OCI-LY3 (cell line): Measurements from ENCODE around the gene SLC35B2.
A peak's percentile ranks its signal among the peaks of the same experiment; 100 is the strongest.

Experiments
- H2AFZ ChIP-seq: fragments of 200-600, 300-600 bp; shearing (Covaris generic); 2 replicates; pipeline ENCODE4 v1.6.0; 2014; ENCODE audit warnings: antibody characterized with exemption, low read depth, low read length
- H3K27ac ChIP-seq: fragments of 200-600, 300-600 bp; sonication (generic); 2 replicates; pipeline ENCODE4 v1.5.1; 2014; ENCODE audit warnings: mild to moderate bottlenecking, low read length, moderate library complexity, mixed read lengths
- H3K27me3 ChIP-seq: fragments of 200-600, 300-600 bp; sonication (generic); 2 replicates; pipeline ENCODE4 v1.6.1; 2014; ENCODE audit warnings: low read depth, low read length, mixed read lengths
- H3K36me3 ChIP-seq: fragments of 200-600, 300-600 bp; sonication (generic); replicated peaks from 2 replicates; pipeline ENCODE3; 2014; ENCODE audit warnings: low read depth, low read length, mixed read lengths
- H3K4me1 ChIP-seq: fragments of 300-600, 200-600 bp; sonication (generic); 2 replicates; pipeline ENCODE4 v1.6.1; 2014; ENCODE audit warnings: low read length, mixed read lengths
- H3K4me2 ChIP-seq: fragments of 200-600, 300-600 bp; sonication (generic); 2 replicates; pipeline ENCODE4 v1.6.1; 2014; ENCODE audit warnings: low read length, mixed read lengths
- H3K4me3 ChIP-seq: fragments of 300-600, 200-600 bp; sonication (generic); 2 replicates; pipeline ENCODE4 v1.5.1; 2014; ENCODE audit warnings: antibody characterized with exemption, mild to moderate bottlenecking, low read length, moderate library complexity
- H3K79me2 ChIP-seq: fragments of 300-600, 200-600 bp; shearing (Covaris generic); 2 replicates; pipeline ENCODE4 v1.6.1; 2014; ENCODE audit warnings: mild to moderate bottlenecking, low read length, mixed read lengths
- H3K9ac ChIP-seq: fragments of 300-600, 200-600 bp; shearing (Covaris generic); 2 replicates; pipeline ENCODE4 v1.6.0; 2014; ENCODE audit warnings: mild to moderate bottlenecking, low read length, moderate library complexity
- H3K9me3 ChIP-seq: fragments of 200-600, 300-600 bp; shearing (Covaris generic); 2 replicates; pipeline ENCODE4 v1.6.1; 2014; ENCODE audit warnings: low read length, mixed read lengths; ENCODE audit not compliant: insufficient read depth
- H4K20me1 ChIP-seq: fragments of 200-600, 300-600 bp; sonication (generic); 2 replicates; pipeline ENCODE4 v1.6.1; 2016; ENCODE audit warnings: low read length, mixed read lengths; ENCODE audit not compliant: insufficient read depth
- EZH2phosphoT487 ChIP-seq: fragments of 200-600 bp; shearing (Covaris generic); IDR thresholded peaks from 2 replicates; pipeline ENCODE4 v1.6.1; 2018; ENCODE audit warnings: antibody characterized with exemption, mixed run types, low read depth
- TF ChIP-seq, protein P1 (sequence below): fragments of 200-600, 300-600 bp; sonication (generic); IDR thresholded peaks from 2 replicates; pipeline ENCODE4 v1.5.1; 2014; ENCODE audit warnings: antibody characterized with exemption, low read length, low read depth

SLC35B2 gene

DNA sequence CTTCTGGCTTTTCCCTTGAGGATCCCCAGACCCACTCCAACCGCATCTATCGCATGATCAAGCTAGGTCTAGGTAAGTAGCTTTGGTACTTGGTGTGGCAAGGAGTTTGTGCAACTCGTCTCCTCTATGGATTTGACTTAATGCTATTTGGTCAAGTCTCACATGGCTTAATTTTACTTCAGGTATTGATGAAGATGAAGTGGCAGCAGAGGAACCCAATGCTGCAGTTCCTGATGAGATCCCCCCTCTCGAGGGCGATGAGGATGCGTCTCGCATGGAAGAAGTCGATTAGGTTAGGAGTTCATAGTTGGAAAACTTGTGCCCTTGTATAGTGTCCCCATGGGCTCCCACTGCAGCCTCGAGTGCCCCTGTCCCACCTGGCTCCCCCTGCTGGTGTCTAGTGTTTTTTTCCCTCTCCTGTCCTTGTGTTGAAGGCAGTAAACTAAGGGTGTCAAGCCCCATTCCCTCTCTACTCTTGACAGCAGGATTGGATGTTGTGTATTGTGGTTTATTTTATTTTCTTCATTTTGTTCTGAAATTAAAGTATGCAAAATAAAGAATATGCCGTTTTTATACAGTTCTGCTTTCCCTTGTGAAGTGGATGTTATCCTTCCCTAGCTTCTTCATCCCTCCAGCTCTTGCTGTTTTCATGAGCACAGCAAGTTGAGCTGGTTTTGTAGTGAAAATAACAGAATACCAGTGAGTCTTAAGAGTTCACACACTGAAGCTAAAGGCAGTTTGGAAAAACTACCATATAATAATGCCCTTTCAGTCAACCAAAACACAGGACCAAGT is 3.8 kb downstream of the SLC35B2 start:
- Histone ChIP-seq H3K4me2 (no peak overlapping the region), H3K36me3 (peaks cover 69% of the 10 kb centered on the region), H3K79me2 (peaks cover 59% of the 10 kb centered on the region), H4K20me1 (peaks cover 59% of the 10 kb centered on the region), H3K9me3 (no peaks in the 10 kb centered on the region), H2AFZ (no peak overlapping the region), H3K4me3 (no peak overlapping the region), H3K9ac (no peak overlapping the region), H3K27ac (no peak overlapping the region), H3K4me1 (peaks cover 35% of the 10 kb centered on the region), H3K27me3 (no peaks in the 10 kb centered on the region)
- TF ChIP-seq, protein P1, sequence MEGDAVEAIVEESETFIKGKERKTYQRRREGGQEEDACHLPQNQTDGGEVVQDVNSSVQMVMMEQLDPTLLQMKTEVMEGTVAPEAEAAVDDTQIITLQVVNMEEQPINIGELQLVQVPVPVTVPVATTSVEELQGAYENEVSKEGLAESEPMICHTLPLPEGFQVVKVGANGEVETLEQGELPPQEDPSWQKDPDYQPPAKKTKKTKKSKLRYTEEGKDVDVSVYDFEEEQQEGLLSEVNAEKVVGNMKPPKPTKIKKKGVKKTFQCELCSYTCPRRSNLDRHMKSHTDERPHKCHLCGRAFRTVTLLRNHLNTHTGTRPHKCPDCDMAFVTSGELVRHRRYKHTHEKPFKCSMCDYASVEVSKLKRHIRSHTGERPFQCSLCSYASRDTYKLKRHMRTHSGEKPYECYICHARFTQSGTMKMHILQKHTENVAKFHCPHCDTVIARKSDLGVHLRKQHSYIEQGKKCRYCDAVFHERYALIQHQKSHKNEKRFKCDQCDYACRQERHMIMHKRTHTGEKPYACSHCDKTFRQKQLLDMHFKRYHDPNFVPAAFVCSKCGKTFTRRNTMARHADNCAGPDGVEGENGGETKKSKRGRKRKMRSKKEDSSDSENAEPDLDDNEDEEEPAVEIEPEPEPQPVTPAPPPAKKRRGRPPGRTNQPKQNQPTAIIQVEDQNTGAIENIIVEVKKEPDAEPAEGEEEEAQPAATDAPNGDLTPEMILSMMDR = peak; percentile 60
- no peak for TF ChIP-seq EZH2phosphoT487

DNA sequence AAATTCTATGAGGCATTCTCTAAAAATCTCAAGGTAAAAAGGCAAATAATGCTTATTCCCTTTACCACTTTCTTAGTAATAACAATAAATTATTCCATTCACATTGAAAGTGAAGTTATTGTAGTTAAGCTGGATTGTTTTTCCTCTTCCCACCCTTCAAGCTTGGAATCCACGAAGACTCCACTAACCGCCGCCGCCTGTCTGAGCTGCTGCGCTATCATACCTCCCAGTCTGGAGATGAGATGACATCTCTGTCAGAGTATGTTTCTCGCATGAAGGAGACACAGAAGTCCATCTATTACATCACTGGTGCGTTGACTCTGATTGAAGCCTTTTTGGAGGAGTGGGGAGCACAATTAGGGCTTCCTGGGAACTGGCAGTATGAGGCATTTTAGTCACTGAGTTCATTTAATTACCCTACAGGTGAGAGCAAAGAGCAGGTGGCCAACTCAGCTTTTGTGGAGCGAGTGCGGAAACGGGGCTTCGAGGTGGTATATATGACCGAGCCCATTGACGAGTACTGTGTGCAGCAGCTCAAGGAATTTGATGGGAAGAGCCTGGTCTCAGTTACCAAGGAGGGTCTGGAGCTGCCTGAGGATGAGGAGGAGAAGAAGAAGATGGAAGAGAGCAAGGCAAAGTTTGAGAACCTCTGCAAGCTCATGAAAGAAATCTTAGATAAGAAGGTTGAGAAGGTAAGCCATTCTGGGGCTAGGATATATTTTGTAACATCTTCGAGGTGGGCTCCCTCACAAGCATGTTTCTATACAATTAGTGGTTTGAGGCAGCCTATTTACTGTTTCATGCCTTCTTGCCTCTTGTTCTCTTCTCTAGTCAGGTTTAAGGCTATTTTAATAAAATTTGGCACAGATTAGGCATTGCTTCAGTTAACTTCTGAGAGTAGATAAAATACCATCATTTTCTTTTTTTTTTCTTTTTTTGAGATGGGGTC is 5.5 kb downstream of the SLC35B2 start:
- Histone ChIP-seq H3K36me3 (peaks cover 78% of the 10 kb centered on the region), H3K4me1 (peaks cover 29% of the 10 kb centered on the region), H2AFZ (no peak overlapping the region), H4K20me1 (peaks cover 74% of the 10 kb centered on the region), H3K4me2 (no peak overlapping the region), H3K79me2 (peaks cover 69% of the 10 kb centered on the region), H3K27ac (no peak overlapping the region), H3K27me3 (no peaks in the 10 kb centered on the region), H3K9ac (no peak overlapping the region), H3K4me3 (no peak overlapping the region), H3K9me3 (no peaks in the 10 kb centered on the region)
- no peak for TF ChIP-seq EZH2phosphoT487

DNA sequence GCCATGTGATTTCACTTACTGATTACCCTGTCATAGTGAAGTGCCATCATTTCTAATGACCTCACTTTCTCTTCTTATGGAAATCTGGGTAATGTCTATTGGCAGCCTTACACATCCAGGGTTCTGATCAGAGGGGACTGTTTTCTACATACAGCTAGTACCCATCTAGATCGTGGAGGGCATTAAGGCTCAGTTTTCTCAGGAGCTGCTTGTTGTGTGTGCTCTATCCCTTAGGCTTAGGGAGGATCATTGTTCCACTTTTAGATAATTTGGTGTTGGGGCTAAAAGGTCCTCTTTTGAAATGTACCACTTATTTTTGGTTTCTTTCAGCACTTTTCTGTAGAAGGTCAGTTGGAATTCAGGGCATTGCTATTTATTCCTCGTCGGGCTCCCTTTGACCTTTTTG is 6.6 kb downstream of the SLC35B2 start:
- peaks cover 78% of the 10 kb centered on the region for H3K36me3 ChIP-seq
- no peak overlapping the region for H3K27ac ChIP-seq
- H3K9me3 ChIP-seq = no peaks in the 10 kb centered on the region
- H4K20me1 ChIP-seq = peaks cover 73% of the 10 kb centered on the region
- no peak for TF ChIP-seq EZH2phosphoT487
- TF ChIP-seq, protein P1 = no peak
- H3K79me2 ChIP-seq = peaks cover 71% of the 10 kb centered on the region
- peaks cover 18% of the 10 kb centered on the region for H3K4me1 ChIP-seq
- H3K4me3 ChIP-seq = no peak overlapping the region
- H3K9ac ChIP-seq = no peak overlapping the region
- H3K4me2 ChIP-seq = no peak overlapping the region
- no peaks in the 10 kb centered on the region for H3K27me3 ChIP-seq
- H2AFZ ChIP-seq = no peak overlapping the region

DNA sequence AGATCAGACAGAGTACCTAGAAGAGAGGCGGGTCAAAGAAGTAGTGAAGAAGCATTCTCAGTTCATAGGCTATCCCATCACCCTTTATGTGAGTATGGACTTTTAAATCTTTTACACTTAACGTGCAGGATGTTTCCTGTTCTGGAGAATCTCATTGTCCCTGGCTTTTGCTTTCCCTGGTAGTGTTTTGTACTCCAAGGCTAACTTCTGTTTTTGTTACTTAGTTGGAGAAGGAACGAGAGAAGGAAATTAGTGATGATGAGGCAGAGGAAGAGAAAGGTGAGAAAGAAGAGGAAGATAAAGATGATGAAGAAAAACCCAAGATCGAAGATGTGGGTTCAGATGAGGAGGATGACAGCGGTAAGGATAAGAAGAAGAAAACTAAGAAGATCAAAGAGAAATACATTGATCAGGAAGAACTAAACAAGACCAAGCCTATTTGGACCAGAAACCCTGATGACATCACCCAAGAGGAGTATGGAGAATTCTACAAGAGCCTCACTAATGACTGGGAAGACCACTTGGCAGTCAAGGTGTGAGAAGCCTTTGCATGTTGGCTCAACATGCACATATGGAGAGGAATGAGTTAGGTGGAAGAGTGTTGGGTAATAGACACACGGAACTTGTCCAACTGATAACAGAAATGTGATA is 7.1 kb downstream of the SLC35B2 start:
- peaks cover 71% of the 10 kb centered on the region for H4K20me1 ChIP-seq
- TF ChIP-seq, protein P1 = no peak
- no peak overlapping the region for H3K4me2 ChIP-seq
- peaks cover 22% of the 10 kb centered on the region for H3K4me1 ChIP-seq
- no peaks in the 10 kb centered on the region for H3K9me3 ChIP-seq
- H3K79me2 ChIP-seq = peaks cover 76% of the 10 kb centered on the region
- H3K9ac ChIP-seq = no peak overlapping the region
- peaks cover 72% of the 10 kb centered on the region for H3K36me3 ChIP-seq
- no peaks in the 10 kb centered on the region for H3K27me3 ChIP-seq
- H3K4me3 ChIP-seq = no peak overlapping the region
- no peak overlapping the region for H3K27ac ChIP-seq
- no peak overlapping the region for H2AFZ ChIP-seq
